GM21576 (cell line): ENCODE results near the gene CRISPLD2.
"Not testable (repeated sequence)": the region's sequence is repeated elsewhere in the genome, so short reads cannot be mapped to it uniquely, and the experiment has no call there.

Source experiments
- ATAC-seq: cut with Tn5 transposase; IDR thresholded peaks from one replicate; pipeline ENCODE4 v1.9.1; 2021; ENCODE audit warnings: mild to moderate bottlenecking, moderate library complexity; ENCODE audit not compliant: unreplicated experiment

Gene CRISPLD2

DNA sequence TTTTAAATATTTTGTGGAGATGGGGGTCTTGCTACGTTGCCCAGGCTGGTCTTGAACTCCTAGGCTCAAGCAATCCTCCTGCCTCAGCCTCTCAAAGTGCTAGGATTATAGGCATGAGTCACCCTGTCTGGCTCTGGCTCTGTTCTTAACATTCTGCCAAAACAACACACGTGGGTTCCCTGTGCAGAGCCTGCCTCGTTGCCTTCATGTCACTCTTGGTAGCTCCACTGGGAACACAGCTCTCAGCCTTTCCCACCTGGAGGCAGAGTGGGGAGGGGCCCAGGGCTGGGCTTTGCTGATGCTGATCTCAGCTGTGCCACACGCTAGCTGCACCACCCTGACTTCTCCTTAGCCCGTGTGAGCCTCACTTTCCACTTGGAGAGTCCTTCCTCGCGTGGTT is 19.3 kb downstream of the CRISPLD2 start:
- no peak for ATAC-seq

DNA sequence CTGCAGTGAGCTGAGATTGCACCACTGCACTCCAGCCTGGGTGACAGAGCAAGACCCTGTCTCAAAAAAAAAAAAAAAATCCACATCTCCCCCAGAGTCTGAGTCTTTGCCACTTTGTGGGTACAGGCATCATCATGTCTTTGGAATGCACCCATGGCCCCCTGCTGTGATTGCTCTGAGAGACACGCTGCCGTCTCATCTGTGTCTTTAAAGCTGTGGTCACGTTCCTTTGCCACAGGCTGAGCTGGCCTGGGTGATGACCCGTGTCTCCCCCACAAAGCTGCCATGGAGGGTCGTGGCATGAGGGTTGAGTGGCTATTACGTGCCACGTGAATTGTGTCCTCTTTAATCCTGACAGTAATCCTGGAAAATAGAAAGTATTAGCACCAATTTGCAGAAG is 20.2 kb downstream of the CRISPLD2 start:
- no peak for ATAC-seq

DNA sequence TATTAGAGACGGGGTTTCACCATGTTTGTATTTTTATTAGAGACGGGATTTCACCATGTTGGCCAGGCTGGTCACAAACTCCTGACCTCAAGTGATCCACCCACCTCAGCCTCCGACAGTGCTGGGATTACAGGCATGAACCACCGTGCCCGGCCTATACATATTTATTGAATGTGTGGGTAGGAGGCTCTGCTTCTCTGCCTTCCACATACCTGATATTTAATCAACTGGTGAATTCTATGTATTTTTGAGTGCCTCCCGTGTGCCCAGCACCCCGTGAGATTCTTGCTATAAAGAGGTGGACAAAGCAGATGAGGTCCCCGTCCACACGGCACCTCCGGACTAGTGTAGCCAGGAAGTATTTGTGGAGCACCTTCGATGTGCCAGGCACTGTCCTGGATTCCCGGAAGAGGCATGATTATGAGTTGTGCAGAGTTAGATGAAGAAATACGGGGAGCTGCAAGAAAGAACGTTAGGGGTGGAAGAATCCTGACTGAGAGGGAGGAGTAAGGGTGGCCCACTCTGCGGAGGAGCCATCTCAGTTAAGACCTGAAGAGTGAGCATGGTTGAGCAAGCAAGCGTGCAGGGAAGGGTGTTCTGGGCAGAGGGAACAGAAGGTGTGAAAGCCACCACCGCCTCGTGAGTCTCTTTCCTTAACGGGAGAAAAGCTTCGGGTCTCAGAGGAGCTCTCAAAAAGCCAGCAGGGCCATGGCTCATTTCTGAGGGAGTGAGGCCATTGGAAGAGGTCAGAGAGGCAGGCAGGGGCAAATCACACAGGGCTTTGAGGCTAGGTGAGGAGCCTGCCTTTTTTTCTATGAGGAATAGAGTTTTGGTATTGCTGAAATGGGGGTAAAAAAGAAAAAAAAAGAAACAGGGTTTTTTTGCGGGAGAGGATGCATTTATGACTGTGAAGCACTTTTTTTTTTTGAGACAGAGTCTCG is 21.2 kb downstream of the CRISPLD2 start:
- ATAC-seq = no peak

DNA sequence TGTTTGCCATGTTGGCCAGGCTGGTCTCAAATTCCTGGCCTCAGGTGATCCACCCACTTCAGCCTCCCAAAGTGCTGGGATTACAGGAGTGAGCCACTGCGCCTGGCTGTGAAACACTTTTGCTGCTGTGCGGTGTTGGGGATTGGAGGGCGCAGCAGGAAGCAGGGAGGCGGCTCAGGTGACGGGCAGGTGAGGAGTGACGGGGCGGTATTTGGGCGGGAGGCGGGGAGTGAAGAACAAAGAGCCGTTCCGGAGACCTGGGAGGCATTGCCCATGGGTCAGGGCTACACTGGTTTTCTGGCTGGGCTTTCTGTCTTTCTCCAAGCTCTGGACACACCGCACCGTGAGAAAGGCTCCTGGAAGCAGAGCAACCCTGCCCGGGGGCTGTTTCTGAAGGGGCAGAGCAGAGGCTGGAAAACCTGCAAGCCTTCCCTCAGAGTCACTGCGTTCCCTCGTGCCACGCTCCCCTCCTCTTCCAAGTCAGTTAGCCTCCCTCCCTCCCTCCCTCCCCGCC is 22.1 kb downstream of the CRISPLD2 start:
- ATAC-seq = no peak

DNA sequence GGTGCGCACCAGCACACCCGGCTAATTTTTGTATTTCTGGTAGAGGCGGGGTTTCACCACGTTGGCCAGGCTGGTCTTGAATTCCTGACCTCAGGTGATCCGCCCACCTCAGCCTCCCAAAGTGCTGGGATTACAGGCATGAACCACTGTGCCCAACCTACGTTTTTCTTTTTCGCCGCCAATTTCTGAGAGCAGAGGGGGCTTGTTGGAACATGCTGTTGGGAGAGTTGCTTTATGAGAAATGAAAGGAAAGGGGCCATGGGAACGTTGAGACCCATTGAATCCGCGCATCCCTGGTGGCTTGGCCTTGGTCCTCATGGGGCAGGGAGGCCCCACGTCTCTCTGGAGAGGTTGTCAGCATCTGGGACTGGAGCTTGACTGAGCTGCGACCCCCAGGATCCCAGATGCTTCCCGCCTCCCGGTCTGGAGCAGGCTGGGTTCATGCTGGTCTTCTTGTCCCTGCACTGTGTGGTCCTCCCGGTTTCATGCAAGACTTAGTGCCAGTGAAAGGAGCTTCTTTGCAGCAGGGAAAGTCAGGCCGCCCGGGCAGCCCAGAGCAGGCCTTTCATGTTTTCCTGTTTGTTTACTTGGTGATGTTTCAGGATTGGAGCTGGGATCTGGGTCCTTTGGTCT is 22.8 kb downstream of the CRISPLD2 start:
- ATAC-seq = no peak

DNA sequence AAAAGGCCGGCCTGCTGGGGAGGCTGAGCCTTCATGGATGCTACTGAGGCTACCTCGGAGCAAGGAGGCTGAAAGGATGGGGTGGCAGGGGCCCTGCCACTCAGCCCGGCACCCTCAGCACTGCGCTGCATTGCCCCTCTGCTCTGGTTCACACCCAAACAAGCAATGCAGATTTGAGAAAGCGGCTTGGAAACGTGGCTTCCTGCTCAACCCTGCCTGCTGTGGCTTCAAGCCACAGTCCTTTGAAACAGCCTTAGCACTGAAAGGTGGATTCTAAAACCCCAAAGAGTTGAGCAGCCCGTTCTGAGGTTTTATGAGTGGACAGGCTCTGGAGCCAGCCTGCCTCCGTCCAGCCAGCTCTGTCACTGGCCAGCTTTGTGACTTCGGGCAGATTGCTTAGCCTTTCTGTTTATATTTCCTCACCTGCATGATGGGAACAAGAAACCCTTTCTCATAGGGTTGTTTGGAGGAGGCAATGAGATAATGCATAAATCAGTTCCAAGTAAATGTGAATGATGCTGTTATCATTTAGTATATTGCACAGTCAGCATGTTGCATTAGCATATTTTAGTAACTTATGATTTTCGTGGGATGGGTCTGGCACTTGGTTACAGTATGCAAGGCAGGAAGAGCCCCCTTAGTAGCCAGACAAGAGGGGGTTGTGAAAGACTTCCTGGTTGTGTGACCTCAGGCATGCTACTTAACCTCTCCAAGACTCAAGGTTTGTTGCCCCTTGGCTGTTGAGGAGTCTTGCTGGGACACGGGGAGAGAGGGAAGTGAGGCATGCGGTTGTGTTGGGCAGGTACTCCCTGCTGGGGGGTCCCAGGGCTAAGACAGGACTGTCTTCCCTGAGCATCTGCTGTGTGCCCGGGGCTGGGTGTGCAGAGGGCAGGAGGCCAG is 23.6 kb downstream of the CRISPLD2 start:
- ATAC-seq = no peak

DNA sequence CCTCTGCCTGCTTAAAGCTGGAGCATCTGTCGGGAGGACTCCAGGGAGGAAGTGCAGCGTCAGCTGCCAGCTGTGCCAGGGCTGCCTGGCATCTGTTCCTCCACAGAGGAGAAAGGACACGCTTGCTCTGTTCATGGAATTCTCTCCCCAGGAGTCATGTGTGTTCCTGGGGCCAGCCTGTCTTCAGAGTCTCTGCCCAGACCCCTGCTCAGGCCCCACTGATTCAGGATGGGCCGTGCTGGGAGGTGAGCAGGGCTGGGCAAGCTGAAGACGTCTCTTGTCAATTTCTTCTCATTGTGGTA is 24.2 kb downstream of the CRISPLD2 start:
- no peak for ATAC-seq

DNA sequence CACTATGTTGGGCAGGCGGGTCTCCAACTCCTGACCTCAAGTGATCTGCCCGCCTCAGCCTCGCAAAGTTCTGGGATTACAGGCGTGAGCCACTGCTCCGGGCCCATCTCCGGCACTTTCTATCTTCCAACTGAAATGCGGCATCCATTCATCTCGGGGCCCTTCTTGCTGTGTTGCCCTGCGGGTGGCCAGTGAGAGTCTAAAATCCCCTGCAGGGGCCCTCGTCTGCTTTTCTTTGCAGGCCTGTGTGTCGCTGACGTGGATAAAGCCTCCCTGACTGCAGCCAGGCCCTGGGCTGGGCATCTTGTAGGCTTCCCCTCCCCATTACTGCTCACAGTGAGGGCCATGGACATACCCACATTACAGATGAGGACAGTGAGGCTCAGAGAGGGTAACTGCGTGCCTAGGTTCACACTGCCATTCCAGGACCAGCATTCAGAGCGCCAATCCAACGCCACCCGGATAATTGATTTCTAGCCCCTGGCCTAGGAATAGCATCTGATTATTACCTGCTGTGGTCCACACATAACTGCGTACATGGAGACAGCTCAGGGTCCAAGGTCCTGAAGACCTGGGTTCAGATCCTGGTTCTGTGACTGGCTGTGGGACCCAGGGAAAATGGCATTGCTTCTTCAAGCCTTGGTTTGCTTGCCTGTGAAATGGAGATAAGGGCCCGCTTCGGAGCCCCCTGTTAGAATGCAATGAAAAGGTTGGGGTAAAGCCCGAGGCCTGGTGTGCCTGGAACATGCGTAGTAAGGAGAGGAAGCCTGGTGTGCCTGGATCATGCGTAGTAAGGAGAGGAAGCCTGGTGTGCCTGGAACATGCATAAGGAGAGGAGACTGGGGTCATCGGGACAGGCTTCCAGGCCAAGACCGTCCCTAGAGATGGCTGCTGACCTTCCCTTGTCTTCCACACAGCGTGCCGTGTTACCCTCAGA is 25.0 kb downstream of the CRISPLD2 start:
- no peak for ATAC-seq

DNA sequence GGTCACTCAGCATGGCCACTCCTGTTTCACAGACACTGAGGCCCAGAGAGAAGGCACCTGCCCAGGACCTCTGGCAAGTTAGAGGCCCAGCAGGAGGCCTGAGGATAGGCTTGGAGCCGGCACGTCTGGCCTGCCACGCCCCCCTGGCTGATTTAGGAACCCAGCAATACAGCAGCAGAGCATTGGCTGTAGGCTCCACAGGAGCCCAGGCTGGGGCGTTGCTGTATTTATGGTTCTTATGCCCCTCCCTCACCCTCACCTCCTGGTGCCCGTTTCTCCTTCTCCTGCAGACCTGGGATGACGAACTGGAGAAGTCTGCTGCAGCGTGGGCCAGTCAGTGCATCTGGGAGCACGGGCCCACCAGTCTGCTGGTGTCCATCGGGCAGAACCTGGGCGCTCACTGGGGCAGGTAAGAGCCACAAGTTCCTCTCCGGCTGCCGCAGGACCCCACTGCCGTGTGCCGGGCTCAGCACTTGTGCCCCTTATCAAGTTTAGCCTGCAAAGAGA is 25.8 kb downstream of the CRISPLD2 start:
- ATAC-seq = no peak

DNA sequence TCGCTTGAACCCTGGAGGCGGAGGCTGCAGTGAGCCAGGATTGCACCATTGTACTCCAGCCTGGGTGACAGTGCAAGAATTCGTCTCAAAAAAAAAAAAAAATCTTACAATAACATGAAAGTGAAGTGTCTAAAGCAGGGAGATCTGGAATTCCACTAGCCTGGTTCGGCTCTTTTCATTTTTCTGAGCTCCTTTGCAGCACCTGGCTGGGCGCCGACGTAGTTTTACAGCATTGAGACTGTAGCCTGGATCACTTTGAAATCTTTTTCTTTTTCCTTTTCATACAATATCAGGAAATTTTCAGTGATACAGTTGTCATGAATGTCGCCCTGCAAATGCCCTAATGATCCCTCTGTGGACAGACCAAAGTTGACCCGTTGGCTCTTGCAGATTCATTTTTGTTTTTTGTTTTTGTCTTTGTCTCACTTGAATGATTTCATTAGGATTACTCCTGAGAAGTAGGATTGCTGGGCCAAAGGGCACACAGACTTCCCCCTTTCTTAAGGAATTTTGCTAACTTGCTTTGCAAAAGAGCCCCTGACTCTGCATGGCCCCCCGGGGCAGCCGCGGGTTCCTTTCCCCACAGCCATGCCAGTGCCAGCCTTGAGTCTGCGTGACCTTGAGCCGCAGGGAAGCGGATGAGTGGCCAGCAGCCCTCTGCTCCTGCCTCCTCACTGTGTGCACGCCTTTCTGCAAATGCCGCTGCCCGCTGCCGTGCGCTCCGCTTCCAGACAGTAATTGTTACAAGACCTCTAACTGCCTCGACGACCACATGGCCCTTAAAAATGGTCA is 28.0 kb downstream of the CRISPLD2 start:
- ATAC-seq = no peak

DNA sequence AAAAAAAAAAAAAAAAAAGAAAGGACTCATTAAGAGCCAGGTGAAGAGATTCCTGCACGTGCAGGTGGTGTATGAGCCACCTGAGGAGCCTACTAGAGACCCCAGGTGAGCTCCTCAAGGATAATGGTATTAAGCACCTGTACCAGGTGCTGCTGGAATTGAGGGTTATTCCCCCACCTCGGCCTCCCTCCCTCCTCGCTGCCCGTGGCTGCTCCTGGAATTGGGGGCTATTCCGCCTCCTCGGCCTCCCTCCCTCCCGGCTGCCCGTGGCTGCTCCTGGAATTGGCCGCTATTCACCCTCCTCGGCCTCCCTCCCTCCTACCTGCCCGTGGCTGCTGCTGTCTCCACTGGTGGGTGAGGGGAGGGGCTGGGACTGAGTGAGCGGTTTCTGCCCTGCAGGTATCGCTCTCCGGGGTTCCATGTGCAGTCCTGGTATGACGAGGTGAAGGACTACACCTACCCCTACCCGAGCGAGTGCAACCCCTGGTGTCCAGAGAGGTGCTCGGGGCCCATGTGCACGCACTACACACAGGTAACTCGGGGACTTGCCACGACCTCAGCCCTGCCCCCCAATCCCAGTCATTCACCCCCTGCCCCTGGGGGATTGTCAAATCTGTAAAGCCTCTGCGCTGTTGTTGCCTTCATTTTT is 29.3 kb downstream of the CRISPLD2 start:
- ATAC-seq = no peak

DNA sequence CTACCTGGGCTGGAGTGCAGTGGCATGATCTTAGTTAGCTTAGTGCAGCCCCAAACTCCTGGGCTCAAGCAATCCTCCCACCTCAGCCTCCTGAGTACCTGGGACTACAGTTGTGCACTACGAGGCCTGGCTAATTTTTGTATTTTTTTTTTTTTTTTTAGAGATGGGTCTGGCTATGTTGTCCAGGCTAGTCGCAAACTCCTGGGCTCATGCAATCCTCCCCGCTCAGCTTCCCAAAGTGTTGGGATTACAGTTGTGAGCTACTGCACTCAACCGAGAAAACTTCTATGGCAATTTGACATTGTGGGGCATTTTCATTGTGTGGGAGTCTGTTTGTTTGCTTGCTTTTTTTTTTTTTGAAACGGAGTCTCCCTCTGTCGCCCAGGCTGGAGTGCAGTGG is 30.0 kb downstream of the CRISPLD2 start:
- ATAC-seq = no peak

DNA sequence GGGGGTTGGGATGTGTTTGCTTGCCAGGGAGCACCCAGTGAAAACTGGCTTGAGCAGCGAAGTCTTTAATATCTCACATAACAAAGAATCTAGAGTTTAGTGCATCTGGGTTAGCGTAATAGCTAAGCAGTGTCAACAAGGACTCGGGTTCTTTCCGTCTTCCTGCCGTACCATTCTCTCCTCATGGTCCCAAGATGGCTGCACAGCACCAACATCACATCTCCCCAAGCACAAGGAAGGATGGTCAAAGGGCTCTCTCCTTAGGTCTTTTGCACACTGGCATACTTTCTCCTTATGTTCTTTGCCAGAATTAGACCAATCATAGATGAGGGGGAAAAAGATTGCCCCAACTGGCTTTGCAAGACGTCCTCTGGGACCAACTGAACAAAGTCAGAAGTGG is 30.9 kb downstream of the CRISPLD2 start:
- ATAC-seq = no peak

DNA sequence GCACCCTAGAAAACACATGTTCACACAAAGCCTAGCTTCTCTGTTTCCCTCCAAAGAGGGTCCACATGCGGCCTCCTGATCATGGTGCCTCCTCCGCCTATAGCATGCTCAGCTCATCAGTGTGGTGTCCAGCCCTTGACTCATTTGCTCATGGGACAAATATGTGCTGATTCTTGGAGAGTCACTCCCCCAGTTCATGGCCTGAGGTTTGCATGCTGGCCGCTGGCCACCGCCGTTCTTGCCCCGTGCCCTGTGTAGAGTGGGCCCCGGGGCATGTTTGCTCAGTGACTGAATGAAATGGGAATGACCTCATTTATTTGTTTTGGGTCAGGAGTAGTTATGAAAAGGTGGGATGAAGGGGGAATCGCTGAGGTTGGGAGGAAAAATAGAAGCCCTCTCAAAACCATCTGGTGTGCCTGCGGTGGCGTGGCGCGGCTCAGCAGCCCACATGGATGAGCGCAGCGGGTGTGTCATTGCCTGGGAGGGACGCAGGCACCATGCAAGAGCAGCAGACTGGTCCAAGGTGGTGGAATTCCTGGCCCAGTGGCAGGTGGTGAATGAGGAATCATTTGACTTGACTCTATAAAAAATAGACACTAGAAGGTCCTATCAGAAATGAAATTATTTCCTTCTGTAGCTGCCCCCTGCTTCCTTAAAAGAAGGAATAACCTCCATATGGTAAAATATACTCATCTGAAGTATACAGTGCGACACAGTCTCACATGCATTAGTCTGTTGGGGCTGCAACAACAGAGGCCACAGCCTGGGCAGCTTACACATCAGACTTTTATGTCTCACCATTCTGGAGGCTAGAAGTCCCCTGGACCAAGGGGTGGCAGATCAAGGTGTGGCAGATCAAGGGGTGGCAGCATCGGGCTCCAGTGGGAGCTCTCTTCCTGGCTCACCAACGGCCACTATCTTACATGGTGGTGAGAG is 31.7 kb downstream of the CRISPLD2 start:
- no peak for ATAC-seq

DNA sequence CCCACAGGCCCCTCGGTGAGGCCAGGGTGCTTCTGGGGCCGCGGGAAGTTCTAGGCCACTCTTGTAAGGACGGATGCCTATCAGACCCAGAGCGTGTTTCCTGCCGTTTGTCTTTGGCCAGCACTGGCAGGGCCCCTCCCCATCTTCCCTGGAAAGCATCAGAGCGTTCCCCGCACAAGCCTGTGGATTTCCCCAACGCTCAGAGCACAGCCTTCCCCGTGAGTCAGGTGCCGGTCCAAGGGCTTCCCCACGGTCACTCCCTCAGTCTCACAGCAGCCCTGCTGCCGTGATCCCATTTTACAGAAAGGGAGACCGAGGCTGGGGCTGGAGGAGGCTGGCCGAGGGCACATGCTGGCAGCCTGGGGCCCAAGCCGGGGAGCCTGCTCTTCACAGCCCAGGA is 33.7 kb downstream of the CRISPLD2 start:
- no peak for ATAC-seq

DNA sequence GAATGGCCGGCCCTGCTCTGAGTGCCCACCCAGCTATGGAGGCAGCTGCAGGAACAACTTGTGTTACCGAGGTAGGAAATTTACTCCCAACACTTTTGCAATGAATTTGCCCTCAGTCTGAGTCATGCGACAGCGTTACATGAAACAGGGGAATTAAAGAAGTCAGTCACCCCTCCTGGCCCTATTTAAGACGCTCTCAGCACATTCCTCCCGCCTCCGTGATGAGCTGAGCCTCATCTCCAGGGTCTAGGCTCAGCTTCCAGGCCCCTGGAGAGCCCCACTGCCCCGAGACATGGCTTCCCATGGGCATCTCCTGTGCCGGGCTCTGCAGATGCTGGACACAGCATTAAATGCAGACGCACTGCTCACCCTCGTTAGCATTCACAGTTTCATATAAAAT is 35.0 kb downstream of the CRISPLD2 start:
- no peak for ATAC-seq

DNA sequence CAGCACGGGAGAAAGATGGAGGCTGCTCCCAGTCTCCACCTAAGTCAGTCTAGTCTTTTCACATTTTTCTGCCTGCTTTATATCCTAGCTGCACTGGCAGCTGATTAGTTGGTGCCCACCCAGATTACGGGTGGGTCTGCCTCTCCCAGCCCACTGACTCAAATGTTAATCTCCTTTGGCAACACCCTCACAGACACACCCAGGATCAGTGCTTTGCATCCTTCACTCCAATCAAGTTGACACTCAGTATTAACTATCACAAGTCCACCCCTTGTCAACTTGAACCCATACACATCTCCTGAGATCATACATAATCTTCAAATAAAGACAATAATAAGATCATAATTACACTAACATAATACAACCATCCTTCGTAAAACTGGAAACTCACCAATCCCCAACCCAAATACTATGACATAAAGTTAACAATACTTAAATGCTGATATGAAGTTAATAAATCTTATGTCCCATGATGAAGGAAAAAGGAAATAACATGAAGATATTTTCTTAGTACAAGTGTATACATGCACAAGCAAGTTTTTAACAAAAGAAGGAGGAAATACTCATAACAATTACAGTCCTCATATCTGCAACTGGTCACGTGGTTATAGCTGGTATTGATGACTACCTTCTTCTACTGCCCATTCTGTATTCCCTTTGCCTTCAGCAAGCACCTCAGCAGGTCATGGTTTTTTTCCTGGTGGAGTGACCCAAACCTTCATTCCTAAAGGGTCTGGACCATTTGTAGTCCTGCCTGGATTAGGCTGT is 35.8 kb downstream of the CRISPLD2 start:
- ATAC-seq = not testable (repeated sequence)
